Panc1 (cell line): ENCODE results near the gene DEAF1. TPM values are rescaled to one million over a fixed set of nuclear protein-coding genes. Genes with fewer than 3 reads are reported as not detected.

Source experiments
- ATAC-seq: fragments of 200-7000 bp; cut with Tn5 transposase; 2 replicates; pipeline ENCODE4 v1.9.1; 2020; ENCODE audit warnings: mild to moderate bottlenecking, moderate library complexity
- BruUV-seq: library from RNA; stranded (reverse); fragments of 400-500 nt; replicated peaks from 2 replicates; lab custom pipeline; 2021; lab: Mats Ljungman, UMichigan
- CTCF ChIA-PET: fragments of 300-600 bp; sonication (Branson Sonifier 250); formaldehyde crosslinking; loops from one replicate; lab custom pipeline; 2022; ENCODE audit warnings: antibody characterized with exemption; lab: Charles Lee
- POLR2A ChIA-PET: fragments of 300-600 bp; sonication (Branson Sonifier 250); formaldehyde crosslinking; loops from one replicate; lab custom pipeline; 2022; ENCODE audit warnings: antibody characterized with exemption; lab: Charles Lee
- DNase-seq: peaks from one replicate; pipeline ENCODE4 v3.0.0-alpha.2; 2010; ENCODE audit warnings: low read depth, low spot score
- H3K27ac ChIP-seq: 2 replicates; pipeline ENCODE4 v1.5.1; 2011; ENCODE audit warnings: mild to moderate bottlenecking, low read length, inconsistent platforms
- H3K27me3 ChIP-seq: fragments of 200-500 bp; sonication (Bioruptor generic); 2 replicates; pipeline ENCODE4 v1.6.0; 2014; ENCODE audit warnings: low read length, inconsistent platforms; ENCODE audit not compliant: control insufficient read depth, insufficient read depth
- H3K36me3 ChIP-seq: fragments of 200-500 bp; sonication (Bioruptor generic); 2 replicates; pipeline ENCODE4 v1.5.1; 2014; ENCODE audit warnings: inconsistent platforms, mild to moderate bottlenecking, low read length, moderate library complexity; ENCODE audit not compliant: control insufficient read depth, insufficient read depth
- H3K4me1 ChIP-seq: 2 replicates; pipeline ENCODE4 v1.5.1; 2011; ENCODE audit warnings: inconsistent platforms, mild to moderate bottlenecking, low read length, moderate library complexity; ENCODE audit not compliant: control insufficient read depth, insufficient read depth
- H3K4me3 ChIP-seq, 2 experiments: 2 replicates each; pipeline ENCODE4 v1.5.1; 2011 to 2012; ENCODE audit warnings: low read depth in 2 of 2, low read length in 2 of 2, mild to moderate bottlenecking in 2 of 2, inconsistent platforms in 1 of 2, moderate library complexity in 1 of 2
- H3K9me3 ChIP-seq: fragments of 200-500 bp; sonication (Bioruptor generic); 2 replicates; pipeline ENCODE4 v1.5.1; 2014; ENCODE audit warnings: low read depth, mild to moderate bottlenecking, inconsistent platforms, low read length, moderate library complexity; ENCODE audit not compliant: control insufficient read depth, insufficient read depth
- POLR2AphosphoS5 ChIP-seq: IDR thresholded peaks from 2 replicates; pipeline ENCODE4 v1.6.1; 2012; ENCODE audit warnings: mild to moderate bottlenecking, low read depth, low read length, moderate library complexity
- REST ChIP-seq, 2 experiments: IDR thresholded peaks; 2 replicates each; pipeline ENCODE4 v1.6.1; 2011 to 2012; ENCODE audit warnings: low read depth in 2 of 2, control low read depth in 1 of 2, low read length in 1 of 2, mild to moderate bottlenecking in 1 of 2, moderate library complexity in 1 of 2; ENCODE audit not compliant: insufficient read depth in 1 of 2
- SIN3A ChIP-seq: IDR thresholded peaks from 2 replicates; pipeline ENCODE4 v1.6.1; 2012; ENCODE audit warnings: low read depth, mild to moderate bottlenecking, low read length, moderate library complexity, borderline replicate concordance; ENCODE audit not compliant: insufficient read depth
- TCF7L2 ChIP-seq: IDR thresholded peaks from 2 replicates; pipeline ENCODE4 v1.6.1; 2011; ENCODE audit warnings: mild to moderate bottlenecking, low read depth, low read length, inconsistent platforms
- in situ Hi-C: cut with HindIII; loops from 2 replicates; pipeline ENCODE4 v1.10.0; 2016; ENCODE audit warnings: low sequenced_read_pairs, low pct_unique_long_range_greater_than_20kb
- intact Hi-C: fragments of 100-400 bp; cut with micrococcal nuclease; formaldehyde crosslinking; loops from one replicate; pipeline ENCODE4 v1.10.0; 2022; ENCODE audit not compliant: unreplicated experiment
- total RNA-seq: library from RNA; stranded (reverse); gene quantifications from one replicate; pipeline ENCODE4 v1.2.1, GENCODE V29; 2021; ENCODE audit not compliant: unreplicated experiment
- TF ChIP-seq, protein P1 (sequence below): fragments of 450-650 bp; IDR thresholded peaks from 2 replicates; pipeline ENCODE4 v1.5.1; 2017; ENCODE audit warnings: mild to moderate bottlenecking

The DEAF1 gene
- total RNA-seq, 1 experiment from 2014 or later = 105 TPM

DNA sequence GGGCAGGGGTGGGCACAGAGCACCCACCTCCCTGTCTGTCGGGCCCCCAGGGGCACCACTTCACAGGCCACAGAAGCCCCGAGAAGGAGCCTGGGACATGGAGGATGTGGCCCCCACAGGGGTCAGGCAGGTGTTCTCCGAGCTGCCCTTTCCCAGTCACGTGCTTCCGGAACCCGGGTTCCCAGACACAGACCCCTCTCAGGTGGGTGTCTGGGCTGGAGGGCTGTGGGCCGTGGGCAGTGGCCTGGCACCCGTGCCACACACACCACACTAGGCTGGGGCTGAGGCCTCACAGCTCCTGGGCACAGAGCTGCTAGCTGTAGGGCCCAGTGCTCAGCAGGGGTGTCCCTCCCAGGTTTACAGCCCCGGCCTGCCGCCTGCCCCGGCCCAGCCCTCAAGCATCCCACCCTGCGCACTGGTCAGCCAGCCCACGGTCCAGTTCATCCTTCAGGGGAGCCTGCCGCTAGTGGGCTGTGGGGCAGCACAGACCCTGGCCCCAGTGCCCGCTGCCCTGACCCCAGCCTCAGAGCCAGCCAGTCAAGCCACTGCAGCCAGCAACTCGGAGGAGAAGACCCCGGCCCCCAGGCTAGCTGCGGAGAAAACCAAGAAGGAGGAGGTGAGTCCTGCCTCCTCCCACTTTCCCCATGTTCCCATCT, 84.7 kb downstream of the DEAF1 start:
- DNase-seq = no peak
- TF ChIP-seq POLR2AphosphoS5 (no peak), REST (IDR thresholded peaks at IDR 0.05; ENCODE audit: insufficient read depth in 1 of 2, low read depth in 2 of 2, low read length in 1 of 2) (no peak), SIN3A (no peak), TCF7L2 (no peak)
- TF ChIP-seq, protein P1, sequence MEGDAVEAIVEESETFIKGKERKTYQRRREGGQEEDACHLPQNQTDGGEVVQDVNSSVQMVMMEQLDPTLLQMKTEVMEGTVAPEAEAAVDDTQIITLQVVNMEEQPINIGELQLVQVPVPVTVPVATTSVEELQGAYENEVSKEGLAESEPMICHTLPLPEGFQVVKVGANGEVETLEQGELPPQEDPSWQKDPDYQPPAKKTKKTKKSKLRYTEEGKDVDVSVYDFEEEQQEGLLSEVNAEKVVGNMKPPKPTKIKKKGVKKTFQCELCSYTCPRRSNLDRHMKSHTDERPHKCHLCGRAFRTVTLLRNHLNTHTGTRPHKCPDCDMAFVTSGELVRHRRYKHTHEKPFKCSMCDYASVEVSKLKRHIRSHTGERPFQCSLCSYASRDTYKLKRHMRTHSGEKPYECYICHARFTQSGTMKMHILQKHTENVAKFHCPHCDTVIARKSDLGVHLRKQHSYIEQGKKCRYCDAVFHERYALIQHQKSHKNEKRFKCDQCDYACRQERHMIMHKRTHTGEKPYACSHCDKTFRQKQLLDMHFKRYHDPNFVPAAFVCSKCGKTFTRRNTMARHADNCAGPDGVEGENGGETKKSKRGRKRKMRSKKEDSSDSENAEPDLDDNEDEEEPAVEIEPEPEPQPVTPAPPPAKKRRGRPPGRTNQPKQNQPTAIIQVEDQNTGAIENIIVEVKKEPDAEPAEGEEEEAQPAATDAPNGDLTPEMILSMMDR = no peak
- peaks cover 31% of the 10 kb centered on the region for H3K4me1 ChIP-seq
- intact Hi-C loops (no loop called here), in situ Hi-C loops (no loop called here)
- POLR2A ChIA-PET = no interaction called here
- H3K4me3 ChIP-seq = no peak overlapping the region
- no peak overlapping the region for H3K27ac ChIP-seq
- ATAC-seq = no peak
- no TSS peak for BruUV-seq
- no peaks in the 10 kb centered on the region for H3K9me3 ChIP-seq
- H3K36me3 ChIP-seq = peaks cover 38% of the 10 kb centered on the region
- CTCF ChIA-PET = no interaction called here
- no peaks in the 10 kb centered on the region for H3K27me3 ChIP-seq

GRCh38 chr11:609341-609811, 85.6 kb downstream of the DEAF1 start:
- TF ChIP-seq REST (IDR thresholded peaks at IDR 0.05; ENCODE audit: insufficient read depth in 1 of 2, low read depth in 2 of 2, low read length in 1 of 2) (no peak), SIN3A (no peak), TCF7L2 (no peak), POLR2AphosphoS5 (no peak)
- TF ChIP-seq, protein P1 = no peak
- H3K27ac ChIP-seq = no peak overlapping the region
- ATAC-seq (no peak), DNase-seq (no peak)
- H3K27me3 ChIP-seq = no peaks in the 10 kb centered on the region
- H3K4me3 ChIP-seq = no peak overlapping the region
- peaks cover 38% of the 10 kb centered on the region for H3K36me3 ChIP-seq
- CTCF ChIA-PET = no interaction called here
- BruUV-seq = no TSS peak
- no peaks in the 10 kb centered on the region for H3K9me3 ChIP-seq
- H3K4me1 ChIP-seq = peaks cover 26% of the 10 kb centered on the region
- in situ Hi-C loops = no loop called here
- POLR2A ChIA-PET = no interaction called here
- intact Hi-C loops = no loop called here
